Measurements from ENCODE around the gene ENTREP3.
A peak's percentile ranks its signal among the peaks of the same experiment; 100 is the strongest.

ENTREP3 gene

DNA sequence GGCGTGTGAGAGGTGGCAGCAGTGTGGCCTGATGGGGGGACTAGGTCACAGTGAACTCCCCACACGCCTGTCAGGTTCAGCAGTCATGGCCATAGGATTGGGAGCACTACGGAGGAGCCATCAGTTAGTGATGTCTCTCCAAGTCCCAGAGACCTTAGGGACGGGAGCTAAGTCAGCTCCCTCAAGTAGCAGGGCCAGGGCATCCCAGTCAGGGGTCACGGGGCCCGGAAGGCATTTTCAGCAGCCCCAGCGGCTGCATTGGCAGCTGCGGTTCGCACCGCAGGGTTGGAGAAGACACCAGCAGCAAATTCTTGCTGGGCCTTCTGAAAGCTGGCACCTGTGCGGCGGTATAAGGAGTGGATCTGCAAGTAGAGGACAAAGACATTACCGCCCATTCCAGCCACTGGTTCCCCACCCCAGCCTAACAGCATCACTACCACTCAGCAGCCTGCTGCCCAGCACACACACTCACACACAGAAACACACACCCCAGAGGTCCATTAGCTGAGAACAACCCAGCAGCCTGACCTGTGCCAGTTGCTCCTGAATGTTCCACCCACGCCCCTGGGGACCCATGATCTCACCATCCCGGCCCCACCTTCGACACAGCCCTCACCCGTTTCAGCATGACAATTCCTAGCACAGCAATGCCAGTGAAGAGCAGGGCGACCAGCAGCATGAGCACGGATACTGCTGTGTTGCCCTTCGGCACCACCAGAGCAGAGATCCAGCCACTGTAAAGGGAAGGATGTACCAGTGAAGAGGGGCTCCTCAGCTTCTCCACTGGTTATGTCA, 972 bp upstream of the ENTREP3 start:
- peak overlapping the region; percentile 76 for H3K4me3 ChIP-seq (ENCODE audit: low read length)

DNA sequence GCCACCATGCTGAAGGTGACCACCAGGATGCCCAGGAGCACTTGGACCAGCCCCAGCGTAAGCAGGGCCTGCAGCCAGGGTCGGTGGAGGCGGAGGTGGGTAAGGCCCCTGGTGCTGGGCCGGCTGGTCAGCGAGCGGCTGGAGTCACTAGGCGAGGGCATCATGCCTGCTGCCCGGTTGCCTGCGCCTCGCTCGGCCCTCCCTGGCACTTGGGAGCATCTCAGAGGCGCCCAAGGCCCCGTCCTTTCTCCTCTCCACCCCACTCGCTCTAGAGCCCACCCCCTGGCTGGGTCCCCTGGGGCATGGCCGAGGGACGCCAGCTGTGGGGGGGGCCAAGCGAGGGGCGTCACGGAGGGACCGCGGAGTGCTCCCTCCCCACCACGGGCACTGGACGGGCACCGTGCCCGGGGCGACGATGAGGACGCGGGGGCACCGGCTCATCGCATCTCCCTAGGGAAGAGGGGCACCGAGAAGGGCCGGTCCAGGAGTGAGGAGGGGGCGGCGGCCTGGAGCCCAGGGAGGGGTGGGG, 505 bp downstream of the ENTREP3 start:
- no peak for DNase-seq (ENCODE audit: low read depth)
- TF ChIP-seq, protein P1, sequence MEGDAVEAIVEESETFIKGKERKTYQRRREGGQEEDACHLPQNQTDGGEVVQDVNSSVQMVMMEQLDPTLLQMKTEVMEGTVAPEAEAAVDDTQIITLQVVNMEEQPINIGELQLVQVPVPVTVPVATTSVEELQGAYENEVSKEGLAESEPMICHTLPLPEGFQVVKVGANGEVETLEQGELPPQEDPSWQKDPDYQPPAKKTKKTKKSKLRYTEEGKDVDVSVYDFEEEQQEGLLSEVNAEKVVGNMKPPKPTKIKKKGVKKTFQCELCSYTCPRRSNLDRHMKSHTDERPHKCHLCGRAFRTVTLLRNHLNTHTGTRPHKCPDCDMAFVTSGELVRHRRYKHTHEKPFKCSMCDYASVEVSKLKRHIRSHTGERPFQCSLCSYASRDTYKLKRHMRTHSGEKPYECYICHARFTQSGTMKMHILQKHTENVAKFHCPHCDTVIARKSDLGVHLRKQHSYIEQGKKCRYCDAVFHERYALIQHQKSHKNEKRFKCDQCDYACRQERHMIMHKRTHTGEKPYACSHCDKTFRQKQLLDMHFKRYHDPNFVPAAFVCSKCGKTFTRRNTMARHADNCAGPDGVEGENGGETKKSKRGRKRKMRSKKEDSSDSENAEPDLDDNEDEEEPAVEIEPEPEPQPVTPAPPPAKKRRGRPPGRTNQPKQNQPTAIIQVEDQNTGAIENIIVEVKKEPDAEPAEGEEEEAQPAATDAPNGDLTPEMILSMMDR (conservative IDR thresholded peaks at IDR 0.05; ENCODE audit: low read depth, low read length), result no peak
- H3K4me3 ChIP-seq (ENCODE audit: low read length), result peak overlapping the region; percentile 76

More for the DNA sequence above, 972 bp upstream of the ENTREP3 start:
- TF ChIP-seq, protein P1 (conservative IDR thresholded peaks at IDR 0.05; ENCODE audit: low read depth, low read length), result no peak
- no peak for DNase-seq (ENCODE audit: low read depth)

DNA sequence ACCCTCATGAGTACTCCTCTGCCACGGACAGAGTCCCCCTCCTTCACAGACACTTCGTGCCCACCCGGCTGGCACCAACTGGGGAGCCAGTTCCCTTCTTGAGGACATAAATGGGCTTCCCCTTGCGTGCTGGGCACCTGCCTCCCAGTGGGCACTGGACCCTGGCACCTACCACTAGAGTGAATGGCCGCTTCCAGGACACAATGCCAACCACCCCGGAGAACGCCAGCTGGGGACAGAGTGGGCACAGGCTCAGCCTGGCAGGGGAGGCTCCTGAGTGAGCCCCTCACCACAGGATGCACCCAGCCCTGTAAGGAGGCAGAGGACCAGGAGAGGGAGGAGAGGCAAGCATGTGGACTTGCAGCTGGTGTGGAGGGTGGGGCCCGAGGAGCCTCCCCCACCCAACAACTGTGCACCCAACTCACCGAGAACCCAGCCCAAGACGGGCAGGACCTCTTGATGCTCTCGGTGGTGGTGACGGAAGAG, 1.0 kb downstream of the ENTREP3 start:
- H3K4me3 ChIP-seq (ENCODE audit: low read length), result peak overlapping the region; percentile 76
- TF ChIP-seq, protein P1 (conservative IDR thresholded peaks at IDR 0.05; ENCODE audit: low read depth, low read length), result no peak
- DNase-seq (ENCODE audit: low read depth), result no peak

DNA sequence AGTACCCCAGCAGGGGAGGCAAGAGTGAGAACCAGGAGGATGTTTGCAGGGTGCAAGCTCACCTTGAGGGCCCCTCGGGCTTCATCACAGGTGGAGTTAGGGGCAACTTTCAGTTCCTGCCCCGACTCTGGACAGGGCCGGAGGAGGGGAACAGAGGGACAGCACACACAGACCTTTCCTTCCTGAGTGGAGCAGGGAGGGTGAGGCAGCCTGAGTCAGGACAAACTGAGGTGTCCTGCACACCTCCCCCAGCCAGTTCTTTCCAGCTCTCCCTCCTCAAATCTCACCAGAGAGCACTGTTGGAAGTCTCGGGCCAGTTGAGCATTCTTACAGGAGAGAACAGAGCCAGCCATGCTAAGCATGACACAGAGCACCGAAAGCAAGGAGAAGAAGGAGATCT, 1.5 kb downstream of the ENTREP3 start:
- H3K4me3 ChIP-seq (ENCODE audit: low read length), result peak overlapping the region; percentile 76
- TF ChIP-seq, protein P1 (conservative IDR thresholded peaks at IDR 0.05; ENCODE audit: low read depth, low read length), result no peak
- DNase-seq (ENCODE audit: low read depth), result no peak

DNA sequence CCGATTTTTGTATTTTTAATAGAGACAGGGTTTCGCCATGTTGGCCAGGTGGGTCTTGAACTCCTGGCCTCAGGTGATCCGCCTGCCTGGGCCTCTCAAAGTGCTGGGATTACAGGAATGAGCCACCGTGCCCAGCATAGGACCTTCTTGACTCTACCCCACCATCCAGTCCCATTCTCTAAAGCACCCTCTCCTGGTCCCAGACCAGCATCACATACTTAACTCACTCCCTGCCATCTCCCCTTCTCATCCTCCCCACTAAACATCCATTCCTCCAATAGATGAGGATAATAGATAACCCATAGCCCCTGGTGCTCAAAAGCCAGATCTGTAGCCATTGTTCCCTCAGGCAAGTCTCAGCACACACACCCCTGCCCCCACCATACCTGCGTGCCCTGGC, 2.1 kb downstream of the ENTREP3 start:
- DNase-seq (ENCODE audit: low read depth), result no peak
- TF ChIP-seq, protein P1 (conservative IDR thresholded peaks at IDR 0.05; ENCODE audit: low read depth, low read length), result peak; percentile 10
- H3K4me3 ChIP-seq (ENCODE audit: low read length), result peak overlapping the region; percentile 76

DNA sequence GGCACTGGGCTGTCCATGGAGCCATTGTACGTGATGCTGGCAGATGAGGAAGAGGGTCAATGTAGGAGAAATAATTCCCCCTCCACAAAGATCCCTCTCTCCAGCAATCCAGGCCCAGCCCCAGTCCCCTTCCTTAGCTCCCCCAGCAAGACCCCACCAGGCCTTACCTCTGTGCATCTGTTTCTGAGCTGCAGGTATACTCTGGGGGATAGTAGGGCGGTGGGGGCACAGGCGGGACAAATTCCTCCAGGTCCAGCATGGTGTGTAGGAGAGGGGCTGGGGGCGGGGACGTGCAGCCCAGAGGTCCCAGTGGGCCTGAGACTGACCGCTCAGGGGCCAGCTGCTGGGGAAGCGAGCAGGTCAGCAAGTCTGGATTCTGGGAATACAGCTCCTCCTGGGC, 3.7 kb downstream of the ENTREP3 start:
- no peak for DNase-seq (ENCODE audit: low read depth)
- no peak overlapping the region for H3K4me3 ChIP-seq (ENCODE audit: low read length)
- TF ChIP-seq, protein P1 (conservative IDR thresholded peaks at IDR 0.05; ENCODE audit: low read depth, low read length), result no peak

Data from retinal pigment epithelial cell (primary cell).